Mucosa of descending colon (tissue), 3 donors: ENCODE measurements around the gene SLAIN1. TPM values are rescaled to one million over a fixed set of nuclear protein-coding genes. Genes with fewer than 3 reads are reported as not detected.

ENCODE experiments used
- ATAC-seq: fragments of 200-7000 bp; cut with Tn5 transposase; one replicate; pipeline ENCODE4 v1.9.1; 2020; ENCODE audit warnings: mild to moderate bottlenecking, moderate library complexity
- DNase-seq, 3 donors: peaks; one replicate each; pipeline ENCODE4 v3.0.0-alpha.2; 2020
- H3K36me3 ChIP-seq: fragments of 200-600 bp; one replicate; pipeline ENCODE4 v1.8.0; 2021; ENCODE audit warnings: low read depth, mild to moderate bottlenecking
- H3K4me1 ChIP-seq: fragments of 200-600 bp; one replicate; pipeline ENCODE4 v1.8.0; 2021; ENCODE audit warnings: low read depth, mild to moderate bottlenecking
- H3K4me3 ChIP-seq: fragments of 200-600 bp; one replicate; pipeline ENCODE4 v1.8.0; 2021; ENCODE audit warnings: mild to moderate bottlenecking
- H3K9me3 ChIP-seq: fragments of 200-600 bp; one replicate; pipeline ENCODE4 v1.8.0; 2021; ENCODE audit warnings: mild to moderate bottlenecking
- CTCF ChIP-seq: fragments of 200-600 bp; IDR thresholded peaks from one replicate; pipeline ENCODE4 v1.8.0; 2022; ENCODE audit warnings: antibody characterized with exemption, mild to moderate bottlenecking
- intact Hi-C, 2 donors: fragments of 100-400 bp; cut with DNase I in 1 of 2; cut with micrococcal nuclease in 1 of 2; formaldehyde crosslinking; loops; one replicate each; pipeline versions ENCODE4 v1.11.0 to v1.11.1; 2022; cut with DNase I, micrococcal nuclease
- total RNA-seq, 3 donors: library from RNA; stranded (reverse); fragmentation: NEBNext Ultra II Directional in 2 of 3; extraction: Animal tissue kit (Norgen Biotek cat#: 25700) in 2 of 3; gene quantifications; one replicate each; pipeline versions ENCODE4 v1.2.1 to v1.2.4, GENCODE V29; 2021 to 2023
- donor health status: DM: no; HTN: no; CAD: no; lungs with moderate emphysema.
- donor health status: DM: no; HTN: no; CAD: no.
- donor health status: DM: no; HTN: yes; CAD: no.

Gene SLAIN1
- total RNA-seq, 3 donors from 2014 or later, result 1.6 to 10.3 (median 2.9) TPM

DNA sequence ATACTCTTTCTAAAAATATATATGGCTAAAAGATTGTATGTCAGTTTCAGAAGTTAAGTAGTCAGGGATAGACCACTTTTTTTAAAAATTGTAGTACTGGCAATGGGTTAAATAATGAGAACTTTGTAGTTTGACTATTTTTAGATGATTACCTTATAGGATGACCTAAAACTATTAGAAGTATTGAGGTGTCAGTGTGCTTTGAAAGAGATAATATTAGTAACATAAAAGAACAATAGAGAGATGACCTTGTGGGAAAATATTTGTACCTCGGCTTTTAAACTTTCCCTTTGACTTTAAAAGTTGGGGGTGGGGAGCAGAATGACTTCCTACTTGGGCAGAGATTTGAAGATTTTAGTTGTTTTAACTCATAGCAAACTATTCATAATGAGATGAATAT is 48.3 kb downstream of the SLAIN1 start:
- H3K9me3 ChIP-seq, result no peaks in the 10 kb centered on the region
- H3K36me3 ChIP-seq, result no peaks in the 10 kb centered on the region
- no peak overlapping the region for H3K4me3 ChIP-seq
- H3K4me1 ChIP-seq, result no peaks in the 10 kb centered on the region
- DNase-seq (no peak), ATAC-seq (no peak)
- no peak for TF ChIP-seq CTCF
- intact Hi-C loops, result no loop called here

GRCh38 chr13:77749344-77749880 is 51.9 kb downstream of the SLAIN1 start:
- DNase-seq, result no peak
- TF ChIP-seq CTCF, result no peak
- Histone ChIP-seq H3K4me3 (no peak overlapping the region), H3K36me3 (no peaks in the 10 kb centered on the region), H3K4me1 (no peaks in the 10 kb centered on the region), H3K9me3 (no peaks in the 10 kb centered on the region)
- ATAC-seq, result no peak
- intact Hi-C loops, result no loop called here

DNA sequence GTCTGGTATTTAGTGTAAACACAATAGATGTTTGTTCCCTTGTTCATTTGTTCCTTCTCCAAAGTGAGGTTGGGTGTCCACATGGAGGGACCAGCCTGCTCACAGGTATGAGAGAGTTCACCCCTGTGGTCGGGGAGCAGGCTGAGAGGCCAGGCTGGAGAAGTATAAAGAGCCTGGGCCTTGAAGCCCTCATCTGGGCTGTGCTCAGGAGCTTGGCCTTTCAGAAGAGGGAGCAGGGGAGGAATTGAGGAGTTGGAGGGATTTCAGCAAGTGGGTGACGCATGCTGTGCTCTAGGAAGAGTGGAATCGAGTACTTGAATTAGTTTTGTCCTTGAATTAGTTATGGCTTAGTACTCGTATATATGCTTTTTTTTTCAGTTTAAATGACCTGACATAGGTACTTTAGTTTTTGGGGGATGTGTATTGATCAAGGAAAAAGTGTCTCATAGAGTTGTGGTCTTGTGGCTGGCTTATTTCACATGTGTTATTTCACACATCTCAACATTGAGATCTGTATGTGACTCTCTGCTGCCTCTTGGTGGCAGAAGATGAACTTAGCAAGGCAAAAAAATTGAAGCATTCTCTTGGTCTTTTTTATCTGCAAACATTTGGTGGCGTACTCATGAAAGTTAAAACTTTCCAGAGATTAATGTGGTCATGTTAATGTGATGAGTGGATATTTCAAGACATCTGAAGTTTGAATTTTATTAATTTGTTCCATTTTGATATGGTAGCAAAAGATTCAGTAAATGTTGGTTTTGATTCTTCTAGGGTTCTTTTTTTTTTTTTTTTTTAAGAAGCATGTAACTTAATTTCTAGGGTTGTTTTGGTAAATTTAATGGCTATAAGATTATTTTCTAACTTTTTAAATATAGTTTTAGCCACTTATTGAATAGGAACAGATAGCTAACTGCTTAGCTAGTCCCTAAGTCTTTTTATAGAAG is 54.3 kb downstream of the SLAIN1 start:
- peak; percentile 49 for ATAC-seq
- intact Hi-C loops, result no loop called here
- Histone ChIP-seq H3K4me3 (no peak overlapping the region), H3K36me3 (no peaks in the 10 kb centered on the region), H3K4me1 (no peaks in the 10 kb centered on the region), H3K9me3 (no peaks in the 10 kb centered on the region)
- DNase-seq, result peak in 1 of 3 donors; percentile 40
- peak; percentile 47 for TF ChIP-seq CTCF

DNA sequence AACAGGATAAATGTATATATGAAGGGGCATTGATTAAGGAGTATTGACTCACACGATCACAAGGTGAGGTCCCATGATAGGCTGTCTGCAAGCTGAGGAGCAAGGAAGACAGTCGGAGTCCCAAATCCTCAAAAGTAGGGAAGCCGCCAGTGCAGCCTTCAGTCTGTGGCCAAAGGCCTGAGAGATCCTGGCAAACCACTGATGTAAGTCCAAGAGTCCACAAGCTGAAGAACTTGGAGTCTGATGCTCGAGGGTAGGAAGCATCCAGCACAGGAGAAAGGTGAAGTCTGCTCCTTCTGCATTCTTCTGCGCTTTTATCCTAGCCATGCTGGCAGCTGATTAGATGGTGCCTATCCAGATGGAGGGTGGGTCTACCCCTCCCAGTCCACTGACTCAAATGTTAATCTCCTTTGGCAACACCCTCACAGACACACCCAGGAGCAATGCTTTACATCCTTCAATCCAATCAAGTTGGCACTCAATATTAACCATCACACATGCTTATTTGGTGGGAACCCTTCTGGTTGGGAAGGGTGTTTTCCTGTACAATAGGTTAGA is 55.1 kb downstream of the SLAIN1 start:
- no peak for DNase-seq
- intact Hi-C loops, result no loop called here
- ATAC-seq, result no peak
- H3K4me1 ChIP-seq, result no peaks in the 10 kb centered on the region
- no peaks in the 10 kb centered on the region for H3K9me3 ChIP-seq
- H3K4me3 ChIP-seq, result no peak overlapping the region
- no peak for TF ChIP-seq CTCF
- no peaks in the 10 kb centered on the region for H3K36me3 ChIP-seq

- intact Hi-C loops, result no loop called here
- H3K4me1 ChIP-seq, result no peaks in the 10 kb centered on the region
- ATAC-seq (no peak), DNase-seq (no peak)
- TF ChIP-seq CTCF, result no peak
- no peak overlapping the region for H3K4me3 ChIP-seq
- no peaks in the 10 kb centered on the region for H3K9me3 ChIP-seq
- H3K36me3 ChIP-seq, result no peaks in the 10 kb centered on the region
Observed at GRCh38 chr13:77760893-77761292, 63.4 kb downstream of the SLAIN1 start.
